ENCODE measurements around the gene CALHM3. TPM values are rescaled to one million over a fixed set of nuclear protein-coding genes. Genes with fewer than 3 reads are reported as not detected.

Gene CALHM3
- polyA plus RNA-seq, 1 donor, result not detected

DNA sequence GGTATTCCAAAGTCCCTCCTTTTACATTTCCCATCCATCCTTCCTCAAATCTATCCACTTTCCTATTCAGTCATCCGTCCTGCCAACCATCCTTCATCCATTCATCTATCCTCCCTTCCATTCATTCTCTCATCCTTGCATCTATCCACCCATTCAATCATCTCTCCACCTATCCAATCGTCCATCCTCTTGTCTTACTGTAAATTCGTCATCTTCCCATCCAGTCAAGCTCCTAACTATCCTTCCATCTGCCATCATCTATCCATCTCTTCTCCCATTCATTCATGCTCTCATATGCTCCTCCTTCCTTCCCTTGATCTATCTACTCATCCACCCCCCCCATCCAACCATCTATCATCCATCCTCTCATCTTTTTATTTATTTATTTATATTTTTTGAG, 5.0 kb downstream of the CALHM3 start:
- DNase-seq, result no peak

DNA sequence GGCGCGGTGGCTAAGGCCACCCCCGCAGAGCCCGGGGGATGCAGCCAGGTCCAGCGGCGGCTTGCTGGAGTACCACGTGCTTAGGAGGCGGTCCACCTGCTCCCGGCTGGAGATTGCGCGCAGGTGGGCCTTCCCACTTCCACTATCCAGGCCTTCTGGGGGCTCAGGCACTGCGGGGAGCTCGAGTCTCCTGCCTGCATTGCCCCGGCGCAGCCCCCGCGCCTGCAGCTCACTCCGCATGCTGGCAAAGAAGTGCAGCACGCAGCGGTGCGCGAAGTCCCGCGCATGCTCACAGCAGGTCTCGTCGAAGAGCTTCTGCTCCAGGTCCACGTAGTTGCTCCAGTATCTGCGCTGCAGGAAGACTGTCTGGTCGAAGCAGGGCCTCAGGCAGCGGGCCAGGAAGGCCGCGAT, 5.8 kb downstream of the CALHM3 start:
- DNase-seq, result no peak

DNA sequence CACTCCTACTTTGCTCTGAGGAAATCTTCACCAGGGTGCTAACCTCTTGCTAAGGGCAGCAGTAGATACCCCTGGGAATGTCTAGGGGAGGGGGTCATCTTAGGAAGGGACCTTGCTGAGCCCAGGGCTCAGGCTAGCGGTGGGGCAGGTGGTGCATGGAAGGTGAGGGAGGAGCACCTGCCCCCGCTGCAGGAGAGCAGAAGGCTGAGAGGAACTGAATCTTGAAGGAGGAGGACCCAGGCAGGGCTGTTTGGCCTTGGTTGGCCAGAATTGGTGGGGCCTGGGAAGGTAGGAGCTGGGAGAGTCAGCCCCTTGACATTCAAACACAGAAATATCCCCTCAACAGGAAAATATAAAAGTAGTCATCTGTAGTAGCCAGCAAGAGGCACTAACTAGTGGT, 7.0 kb downstream of the CALHM3 start:
- DNase-seq, result no peak

DNA sequence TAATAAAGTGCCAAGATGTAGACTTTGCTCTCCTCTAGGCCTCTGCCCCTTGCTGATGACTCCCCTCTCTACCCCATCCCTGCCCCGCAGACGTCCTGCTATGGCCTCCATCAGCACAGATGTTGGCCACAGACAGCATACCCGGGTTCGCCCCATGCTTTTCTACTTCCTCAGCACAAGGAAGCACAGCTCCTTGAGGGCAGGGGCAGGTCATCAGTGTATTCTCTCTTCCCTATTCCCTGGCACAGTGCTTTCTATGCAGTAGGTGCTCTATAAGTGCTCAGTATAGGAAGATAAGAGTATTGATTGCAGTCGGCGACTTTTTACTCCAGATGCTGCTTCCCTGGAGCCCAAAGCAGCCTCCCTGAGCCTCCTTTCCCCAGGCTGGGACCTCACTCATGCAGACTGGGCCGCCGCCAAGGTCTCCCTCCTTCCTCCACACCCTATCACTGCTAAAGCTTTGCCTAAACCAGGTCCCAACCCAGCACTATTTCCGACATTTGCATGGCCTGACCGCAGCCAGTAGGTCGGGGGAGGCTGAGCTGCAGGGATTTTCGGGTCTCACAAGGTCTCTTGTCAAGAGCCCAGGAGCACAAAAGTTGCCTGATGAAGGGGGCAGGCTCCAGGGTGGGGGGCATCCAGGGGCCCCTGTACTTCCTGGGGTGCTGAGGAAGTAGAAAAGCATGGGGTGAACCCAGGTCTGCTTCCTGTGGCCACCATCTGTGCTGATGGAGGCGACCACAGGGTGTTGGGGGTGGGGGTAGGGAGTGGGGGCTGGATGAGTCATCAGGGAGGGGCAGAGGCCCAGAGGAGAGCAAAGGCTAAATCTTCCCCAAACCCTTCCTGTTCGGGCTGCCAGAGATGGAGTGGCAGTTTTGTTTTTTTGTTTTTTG, 8.0 kb downstream of the CALHM3 start:
- DNase-seq, result no peak

DNA sequence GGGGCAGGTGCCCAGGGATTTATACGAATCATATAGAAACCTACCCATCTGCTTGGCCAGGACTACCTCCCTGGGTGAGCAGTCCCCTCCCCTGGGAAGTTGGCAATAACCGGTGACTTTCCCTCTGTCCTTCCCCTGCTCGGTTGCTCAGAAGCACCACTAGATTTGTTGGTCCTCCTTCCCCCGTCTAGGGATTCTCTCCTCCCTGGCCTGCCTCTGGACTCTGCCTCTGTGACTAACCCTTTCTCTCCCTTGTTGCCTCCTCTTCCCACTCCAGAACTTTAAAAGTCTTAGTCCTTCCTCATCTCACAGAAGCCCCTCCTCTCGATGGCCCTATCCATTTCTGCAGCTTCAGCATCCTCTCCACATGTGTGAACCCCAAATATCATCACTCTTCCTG, 9.8 kb downstream of the CALHM3 start:
- DNase-seq, result no peak

DNA sequence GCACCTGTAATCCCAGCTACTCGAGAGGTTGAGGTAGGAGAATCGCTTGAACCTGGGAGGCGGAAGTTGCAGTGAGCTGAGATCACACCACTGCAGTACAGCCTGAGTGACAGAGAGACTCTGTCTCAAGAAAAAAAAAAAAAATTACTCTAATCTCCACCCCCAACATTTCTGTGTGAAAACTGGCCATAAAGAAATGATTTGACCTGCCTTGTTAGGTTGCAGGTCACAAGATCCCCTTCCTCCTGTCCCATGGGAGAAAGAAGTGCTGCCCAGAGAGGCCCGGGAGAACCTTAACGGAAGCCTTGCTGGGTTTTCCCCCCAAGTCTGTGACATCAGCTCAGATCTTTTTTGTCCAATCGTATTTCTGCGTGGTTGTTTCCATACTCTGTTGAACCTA, 11.6 kb downstream of the CALHM3 start:
- no peak for DNase-seq

DNA sequence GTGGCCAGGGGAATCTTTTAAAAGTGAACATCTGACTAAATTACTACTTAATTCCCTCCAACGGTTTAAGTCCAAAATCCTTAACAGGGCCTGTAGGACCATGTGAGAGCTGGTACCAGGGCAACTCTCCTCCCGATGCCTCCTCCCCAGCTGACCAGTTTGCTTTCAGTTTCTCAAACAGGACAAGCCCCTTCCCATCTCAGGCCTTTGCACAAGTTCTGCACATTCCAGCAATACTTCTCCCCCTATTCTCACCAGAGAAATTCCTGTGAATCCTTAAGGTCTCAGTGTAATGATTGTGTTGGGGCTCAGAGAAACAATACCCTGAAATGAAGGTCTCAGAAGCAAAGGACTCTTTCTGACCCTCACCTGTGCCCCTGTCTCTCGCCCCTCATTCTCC, 12.3 kb downstream of the CALHM3 start:
- DNase-seq, result no peak

DNA sequence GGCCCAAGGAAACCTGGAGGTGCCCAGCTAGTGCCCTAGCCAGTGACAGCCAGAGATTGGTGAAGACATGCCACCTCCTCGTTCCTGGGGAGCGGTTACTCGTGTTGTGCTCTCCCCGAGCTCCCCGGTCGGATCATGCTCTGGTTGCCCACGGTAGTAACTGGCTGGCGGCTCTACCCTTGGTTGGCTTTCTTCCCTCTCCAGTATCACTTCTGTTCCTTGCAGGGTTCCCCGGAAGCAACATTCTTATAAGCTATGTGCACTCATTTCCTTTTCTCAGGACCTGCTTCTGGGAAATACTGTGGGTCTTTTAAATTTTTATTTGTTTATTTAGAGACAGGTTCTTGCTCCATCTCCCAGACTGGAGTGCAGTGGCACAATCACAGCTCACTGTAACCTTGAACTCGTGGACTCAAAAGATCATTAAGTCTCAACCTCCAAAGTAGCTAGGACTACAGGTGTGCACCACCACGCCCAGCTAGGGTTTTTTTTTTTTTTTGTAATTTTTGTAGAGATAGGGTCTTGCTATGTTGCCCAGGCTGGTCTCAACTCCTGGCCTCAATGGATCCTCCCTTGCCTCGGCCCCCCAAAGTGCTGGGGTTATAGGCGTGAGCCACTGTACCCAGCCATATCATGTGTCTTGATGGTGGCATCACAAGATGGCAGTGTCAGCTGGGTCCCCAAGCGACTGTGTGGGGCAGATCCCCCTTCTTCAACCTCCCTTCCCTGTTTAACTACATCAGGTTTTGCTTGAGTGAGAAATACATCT, 13.4 kb downstream of the CALHM3 start:
- DNase-seq, result no peak

DNA sequence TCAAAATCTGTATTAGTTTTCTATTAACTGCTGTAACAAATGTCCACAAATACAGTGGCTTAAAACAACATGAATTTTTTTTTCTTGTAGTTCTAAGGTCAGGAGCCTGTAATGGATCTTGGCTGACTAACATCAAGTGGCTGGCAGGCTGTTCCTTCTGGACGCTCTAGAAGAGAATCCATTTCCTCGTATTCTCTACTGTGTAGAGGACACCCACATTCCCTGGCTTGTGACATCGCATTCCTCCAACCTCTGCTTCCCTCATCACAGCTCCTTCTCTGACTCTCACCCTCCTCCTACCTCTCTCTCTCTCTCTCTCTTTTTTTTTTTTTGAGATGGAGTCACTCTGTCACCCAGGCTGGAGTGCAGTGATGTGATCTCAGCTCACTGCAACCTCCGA, 15.5 kb downstream of the CALHM3 start:
- DNase-seq, result no peak

DNA sequence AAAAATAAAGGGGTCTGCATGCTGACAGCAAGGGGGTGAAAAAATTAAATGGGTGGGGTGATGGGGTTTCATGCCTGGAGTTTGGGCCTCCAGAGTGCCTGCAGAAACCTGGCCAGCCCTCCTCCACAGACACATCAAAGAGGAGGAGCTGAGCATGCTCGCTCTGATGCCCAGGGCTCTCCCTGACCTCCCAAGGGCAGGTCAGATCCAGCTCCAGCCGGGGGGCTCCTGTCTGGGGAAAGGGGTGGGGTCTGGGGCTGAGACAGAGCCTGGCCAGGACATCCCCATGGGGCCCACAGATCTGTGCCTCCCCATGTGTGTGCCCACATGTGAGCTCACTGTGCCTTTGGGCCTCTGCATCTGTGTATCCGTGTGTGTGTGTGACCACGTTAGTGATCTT, 19.4 kb downstream of the CALHM3 start:
- DNase-seq, result no peak

DNA sequence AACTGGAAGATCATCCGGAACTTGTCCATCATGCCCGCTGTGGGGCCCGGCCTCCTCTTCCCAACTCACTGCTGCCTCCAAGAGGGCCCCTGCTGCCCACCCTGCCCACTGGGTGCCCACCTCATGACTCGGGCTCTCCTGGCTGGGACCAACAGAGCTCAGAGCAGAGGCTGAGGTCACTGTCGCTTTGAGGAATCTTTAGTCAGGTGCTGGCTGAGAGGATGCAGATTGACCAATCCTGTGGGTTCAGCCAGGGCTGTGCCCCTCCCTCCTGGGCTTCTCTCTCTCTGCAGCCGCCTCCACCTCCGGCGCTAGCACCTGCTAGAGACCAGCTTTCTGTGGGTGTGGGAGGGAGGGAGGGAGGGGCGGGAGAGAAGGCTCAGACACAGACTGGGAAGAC, 20.3 kb downstream of the CALHM3 start, which contains the start of gene CALHM1:
Gene CALHM1, minus strand, starts transcription at position 181 of the 400 bp plus-strand sequence. Its CDS starts 149 bp downstream, at position 32.
- DNase-seq, result no peak

DNA sequence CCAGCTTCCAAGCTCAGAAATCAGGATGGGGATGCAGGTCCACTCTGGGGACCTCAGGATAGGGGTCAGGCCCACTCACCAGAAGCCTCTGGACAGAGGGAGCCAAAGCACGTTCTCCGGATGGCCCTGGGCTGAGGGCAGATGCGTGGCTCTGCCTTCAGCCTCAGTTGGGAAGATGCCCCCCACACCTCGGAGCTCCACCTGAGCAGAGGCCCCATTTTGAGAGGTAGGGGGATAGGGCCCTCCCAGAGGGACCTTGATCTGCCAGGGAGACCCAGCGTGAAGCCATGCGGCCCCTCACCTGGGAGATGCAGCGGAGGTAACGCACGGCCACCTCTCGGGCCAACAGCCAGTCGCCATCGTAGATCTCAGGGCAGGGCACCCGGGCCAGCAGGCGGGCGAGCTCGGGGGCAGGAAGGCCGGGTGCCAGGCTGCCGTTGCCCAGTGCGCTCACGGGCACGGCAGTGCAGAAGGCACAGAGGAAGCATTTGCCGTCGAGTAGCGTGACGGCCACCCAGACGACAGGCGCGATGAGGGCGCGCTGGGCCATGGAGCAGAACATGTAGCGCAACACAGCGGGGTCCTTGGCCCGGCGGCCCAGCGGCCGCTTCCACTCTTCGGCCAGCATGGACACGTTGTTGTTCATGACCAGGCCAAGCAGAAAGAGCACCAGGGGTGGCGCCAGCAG, 21.0 kb downstream of the CALHM3 start:
- no peak for DNase-seq

DNA sequence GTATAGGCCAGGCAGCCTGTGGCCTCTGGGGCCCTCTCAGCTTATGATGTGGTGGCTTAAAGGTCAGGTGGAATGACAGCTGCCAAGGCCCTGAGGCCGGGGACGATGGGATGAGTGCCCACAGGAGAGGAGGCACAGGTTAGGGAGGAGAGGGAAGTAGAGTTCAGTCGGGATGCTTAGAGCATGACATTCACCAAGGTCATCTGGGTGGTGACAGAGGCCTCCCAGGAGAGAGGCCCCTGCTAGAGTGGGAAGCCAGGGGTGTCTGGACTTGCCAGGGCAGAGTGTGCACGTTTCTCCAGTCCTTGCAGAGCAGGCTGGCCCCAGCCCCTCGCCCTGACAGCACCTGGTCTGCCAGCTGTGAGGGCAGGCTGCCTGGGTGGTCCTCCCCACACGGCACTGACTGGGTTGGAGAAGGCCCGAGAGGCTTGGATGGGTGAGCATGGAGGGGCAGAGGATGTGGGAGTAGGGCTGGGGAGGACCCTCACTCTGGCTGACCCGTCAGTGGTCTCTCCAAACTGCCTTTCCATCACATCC, 21.8 kb downstream of the CALHM3 start:
- no peak for DNase-seq

DNA sequence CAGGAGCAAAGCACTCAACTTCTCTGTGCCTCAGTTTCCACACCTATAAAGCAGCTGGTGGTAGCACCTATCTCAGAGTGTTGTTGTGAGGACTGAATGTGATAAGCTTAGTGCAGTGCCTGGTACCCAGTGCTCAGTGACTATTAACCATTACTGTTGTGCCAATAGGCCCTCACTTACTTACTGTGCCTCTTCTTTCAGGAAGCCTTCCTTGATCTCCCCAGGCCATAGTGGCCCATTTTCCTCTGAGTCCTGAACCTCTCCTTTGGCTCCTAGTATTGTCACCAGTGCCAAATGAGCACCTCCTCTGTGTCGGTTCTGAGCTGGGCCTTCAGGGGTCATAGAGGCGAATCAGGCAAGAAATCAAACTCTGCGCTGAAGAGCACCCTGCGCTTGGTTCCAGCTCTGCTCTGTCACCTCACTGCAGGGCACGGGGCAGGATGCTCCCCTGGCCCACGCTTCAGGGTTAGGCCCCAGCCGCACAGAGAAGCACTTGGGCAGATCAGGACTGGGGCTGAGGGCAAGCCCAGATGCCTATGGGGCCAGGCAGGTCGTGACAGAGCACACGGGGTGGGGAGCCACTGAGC, 22.9 kb downstream of the CALHM3 start:
- no peak for DNase-seq

DNA sequence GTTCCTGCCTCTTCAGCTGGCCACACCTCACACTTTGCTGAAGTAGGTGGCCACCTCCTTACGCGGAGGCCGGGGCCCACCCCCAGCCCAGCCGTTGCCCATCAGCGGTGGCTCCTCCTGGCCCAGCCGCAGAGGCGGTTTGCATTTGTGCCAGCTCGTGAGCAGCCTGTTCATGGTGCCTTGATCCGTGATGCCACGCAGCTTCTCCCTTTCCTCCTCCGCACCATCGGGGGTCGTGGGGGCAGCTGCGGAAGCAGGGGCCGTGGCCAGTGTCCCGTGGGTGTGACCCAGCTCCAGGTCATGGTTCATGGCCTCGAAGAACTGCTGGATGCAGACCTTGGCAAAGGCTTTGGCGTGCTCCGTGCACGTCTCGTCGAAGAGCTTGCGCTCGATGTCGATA, 23.8 kb downstream of the CALHM3 start:
- DNase-seq, result no peak

DNA sequence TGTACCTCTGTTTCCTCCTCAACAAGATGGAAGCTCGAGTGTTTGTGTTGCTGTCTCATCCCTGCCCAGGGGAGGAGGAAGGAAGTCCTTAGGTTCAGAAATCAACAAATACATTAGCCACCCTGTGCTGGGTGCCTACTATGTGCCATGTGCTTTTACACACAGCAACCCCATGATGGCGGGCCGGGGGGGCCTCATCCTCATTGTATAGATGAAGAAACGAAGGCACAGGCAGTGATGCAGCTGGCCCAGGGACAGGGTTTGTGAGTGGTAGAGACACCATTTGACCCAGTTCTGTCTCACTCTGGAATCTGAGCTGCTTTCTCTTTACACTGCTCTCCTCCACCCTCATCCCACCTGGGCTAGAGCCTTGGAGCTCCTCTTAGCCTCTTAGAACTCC, 25.0 kb downstream of the CALHM3 start:
- DNase-seq, result no peak

DNA sequence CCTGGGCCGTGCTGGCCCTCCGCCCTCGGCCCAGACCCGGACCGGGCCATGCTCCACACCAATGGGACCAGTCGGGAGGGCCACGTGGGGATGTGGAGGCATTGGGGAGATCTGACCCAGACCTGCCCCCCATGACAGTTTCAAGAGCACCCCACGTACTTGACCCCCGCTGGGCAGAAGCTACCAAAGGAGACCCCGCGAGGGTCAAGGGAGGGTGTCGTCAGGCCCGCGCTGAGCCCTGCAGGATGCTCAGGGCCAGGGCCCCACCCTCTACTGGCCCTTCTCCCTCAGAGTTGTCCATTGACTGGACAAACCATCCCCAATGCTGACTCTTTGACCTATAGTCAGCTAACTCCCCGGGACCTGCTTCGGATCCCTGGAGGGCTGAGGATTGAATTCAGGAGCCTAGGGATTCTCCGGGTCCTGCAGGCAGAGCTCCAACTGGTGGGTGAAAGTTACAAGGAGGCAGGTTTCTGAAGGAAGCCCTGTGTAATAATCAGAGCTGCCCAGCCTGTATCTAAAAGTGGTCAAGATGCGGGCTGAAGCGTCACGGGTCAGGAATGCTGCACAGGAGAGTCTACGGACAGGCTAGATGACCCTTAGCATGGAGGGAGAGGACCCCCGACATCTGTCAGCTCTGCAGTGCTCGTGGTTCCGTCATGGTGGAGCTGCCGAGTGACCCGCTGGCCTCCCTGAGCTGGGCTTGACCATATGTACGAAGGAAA, 26.4 kb downstream of the CALHM3 start:
- no peak for DNase-seq

DNA sequence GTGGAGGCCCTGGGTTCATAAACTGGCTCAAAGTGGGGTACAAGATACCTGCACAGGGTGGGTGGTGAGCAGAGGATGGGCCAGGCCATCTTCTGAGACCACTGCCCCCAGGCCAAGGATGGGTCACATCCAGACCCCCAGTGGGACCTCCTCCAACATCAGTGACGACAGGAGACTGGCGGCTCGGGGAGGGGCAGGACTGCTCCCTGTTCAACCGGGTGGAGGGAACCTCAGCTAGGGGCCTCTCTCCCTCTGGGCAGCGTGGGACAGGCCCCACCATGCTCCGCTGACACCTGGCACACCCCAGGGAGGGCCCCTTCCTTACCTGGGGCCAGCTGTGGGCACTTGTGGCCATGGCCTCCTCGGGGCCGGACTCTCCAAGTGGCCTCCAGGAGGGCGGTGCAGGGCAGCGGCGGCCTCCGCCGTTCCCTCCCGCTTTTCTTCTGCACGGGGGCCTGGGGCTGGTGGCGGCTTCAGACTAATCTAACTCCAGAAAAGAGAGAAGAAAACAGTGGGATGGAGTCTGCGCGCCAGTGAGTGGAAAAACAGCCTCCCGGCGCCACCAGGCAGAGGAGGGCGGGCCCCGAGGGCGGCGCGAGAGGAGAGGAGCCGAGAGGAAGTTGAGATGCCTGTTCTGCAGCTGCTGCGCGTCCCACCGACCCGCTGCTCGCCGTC, 27.1 kb downstream of the CALHM3 start, which contains the start of gene CALHM2:
Gene CALHM2, minus strand, starts transcription at position 540 of the 675 bp plus-strand sequence. CDS start 2,429 bp downstream, outside the sequence.
- DNase-seq, result peak; percentile 85

DNA sequence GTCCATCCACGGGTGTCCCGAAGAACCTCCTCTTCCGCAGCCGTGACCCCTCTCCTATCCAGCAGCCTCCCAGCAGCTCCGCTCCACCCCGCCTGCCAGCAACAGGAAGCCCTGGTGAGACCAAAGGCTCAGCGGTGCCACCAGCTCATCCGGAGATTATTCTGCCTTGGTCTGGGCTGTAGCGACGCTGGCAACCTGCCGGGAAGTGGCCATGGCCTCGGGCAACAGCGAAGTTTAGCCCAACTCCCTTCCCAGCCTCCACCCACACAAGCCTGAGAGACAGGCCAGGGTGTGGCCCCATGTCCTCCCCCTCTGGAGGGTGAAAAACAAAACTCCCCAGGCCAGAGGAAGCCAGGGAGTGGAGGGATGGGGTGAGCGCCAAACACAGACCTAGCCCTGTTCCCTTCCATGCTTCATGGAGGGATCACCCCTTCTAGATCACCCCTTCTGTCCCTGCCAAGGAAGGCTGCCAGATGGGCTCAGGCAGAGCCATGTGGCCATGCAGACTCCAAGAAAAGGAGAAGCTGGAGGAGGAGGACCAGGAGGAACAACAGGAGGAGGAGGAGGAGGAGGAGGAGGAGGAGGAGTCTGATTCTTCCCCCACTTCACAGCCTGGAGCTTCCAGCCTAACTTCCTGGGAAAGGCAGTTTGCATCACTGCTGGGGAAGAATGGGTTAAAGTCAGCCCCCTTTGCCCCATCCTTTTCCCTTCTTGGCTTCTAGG, 27.8 kb downstream of the CALHM3 start:
- no peak for DNase-seq

DNA sequence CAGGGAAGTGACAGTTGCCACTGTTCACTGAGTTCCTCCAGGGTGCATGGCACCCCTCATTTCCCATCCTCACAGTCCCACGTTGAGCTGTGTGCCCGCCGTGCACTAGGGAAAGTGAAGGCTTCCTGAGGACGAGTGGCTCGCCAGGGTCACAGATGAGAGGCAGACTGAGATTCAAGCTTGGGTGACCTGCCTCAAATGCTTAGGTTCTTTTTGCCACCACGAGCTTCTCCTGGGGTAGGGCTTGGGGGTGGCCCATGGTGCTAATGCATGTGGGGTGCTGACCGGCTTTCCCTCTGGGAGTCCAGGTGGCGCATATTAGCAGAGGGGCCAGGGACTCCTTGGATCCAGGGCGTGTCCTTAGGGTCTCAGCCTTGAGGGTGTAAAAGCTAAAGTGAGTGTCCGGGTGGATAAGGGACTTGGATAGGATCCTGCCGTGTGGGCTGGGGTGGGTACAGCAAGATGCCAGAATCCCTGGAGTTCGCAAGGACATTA, 28.8 kb downstream of the CALHM3 start:
- no peak for DNase-seq
